Prostate gland (tissue), 2 donors: ENCODE measurements around the gene DPM3.

ENCODE experiments used
- POLR2AphosphoS5 ChIP-seq: sonication (generic); formaldehyde crosslinking; IDR thresholded peaks from one replicate; pipeline ENCODE4 v1.6.1; 2017; ENCODE audit warnings: antibody characterized with exemption
- TF ChIP-seq, protein P1 (sequence below), 4 experiments: fragments of 200-600 bp in 2 of 4; fragments of 450-650 bp in 2 of 4; sonication (generic) in 2 of 4; IDR thresholded peaks; 1 replicate in 3 of 4; 2 replicates in 1 of 4; pipeline ENCODE4 v1.5.1; 2016 to 2019; ENCODE audit warnings: antibody characterized with exemption in 4 of 4, mild to moderate bottlenecking in 2 of 4, moderate library complexity in 2 of 4

GRCh38 chr1:155124503-155125463 is 15.5 kb downstream of the DPM3 start:
- TF ChIP-seq, protein P1, sequence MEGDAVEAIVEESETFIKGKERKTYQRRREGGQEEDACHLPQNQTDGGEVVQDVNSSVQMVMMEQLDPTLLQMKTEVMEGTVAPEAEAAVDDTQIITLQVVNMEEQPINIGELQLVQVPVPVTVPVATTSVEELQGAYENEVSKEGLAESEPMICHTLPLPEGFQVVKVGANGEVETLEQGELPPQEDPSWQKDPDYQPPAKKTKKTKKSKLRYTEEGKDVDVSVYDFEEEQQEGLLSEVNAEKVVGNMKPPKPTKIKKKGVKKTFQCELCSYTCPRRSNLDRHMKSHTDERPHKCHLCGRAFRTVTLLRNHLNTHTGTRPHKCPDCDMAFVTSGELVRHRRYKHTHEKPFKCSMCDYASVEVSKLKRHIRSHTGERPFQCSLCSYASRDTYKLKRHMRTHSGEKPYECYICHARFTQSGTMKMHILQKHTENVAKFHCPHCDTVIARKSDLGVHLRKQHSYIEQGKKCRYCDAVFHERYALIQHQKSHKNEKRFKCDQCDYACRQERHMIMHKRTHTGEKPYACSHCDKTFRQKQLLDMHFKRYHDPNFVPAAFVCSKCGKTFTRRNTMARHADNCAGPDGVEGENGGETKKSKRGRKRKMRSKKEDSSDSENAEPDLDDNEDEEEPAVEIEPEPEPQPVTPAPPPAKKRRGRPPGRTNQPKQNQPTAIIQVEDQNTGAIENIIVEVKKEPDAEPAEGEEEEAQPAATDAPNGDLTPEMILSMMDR (IDR thresholded peaks at IDR 0.05): no peak
- TF ChIP-seq POLR2AphosphoS5: no peak
